ENCODE measurements around the gene NFATC1. TPM values are rescaled to one million over a fixed set of nuclear protein-coding genes. Genes with fewer than 3 reads are reported as not detected.

NFATC1 gene
- total RNA-seq, result 4.5 TPM

DNA sequence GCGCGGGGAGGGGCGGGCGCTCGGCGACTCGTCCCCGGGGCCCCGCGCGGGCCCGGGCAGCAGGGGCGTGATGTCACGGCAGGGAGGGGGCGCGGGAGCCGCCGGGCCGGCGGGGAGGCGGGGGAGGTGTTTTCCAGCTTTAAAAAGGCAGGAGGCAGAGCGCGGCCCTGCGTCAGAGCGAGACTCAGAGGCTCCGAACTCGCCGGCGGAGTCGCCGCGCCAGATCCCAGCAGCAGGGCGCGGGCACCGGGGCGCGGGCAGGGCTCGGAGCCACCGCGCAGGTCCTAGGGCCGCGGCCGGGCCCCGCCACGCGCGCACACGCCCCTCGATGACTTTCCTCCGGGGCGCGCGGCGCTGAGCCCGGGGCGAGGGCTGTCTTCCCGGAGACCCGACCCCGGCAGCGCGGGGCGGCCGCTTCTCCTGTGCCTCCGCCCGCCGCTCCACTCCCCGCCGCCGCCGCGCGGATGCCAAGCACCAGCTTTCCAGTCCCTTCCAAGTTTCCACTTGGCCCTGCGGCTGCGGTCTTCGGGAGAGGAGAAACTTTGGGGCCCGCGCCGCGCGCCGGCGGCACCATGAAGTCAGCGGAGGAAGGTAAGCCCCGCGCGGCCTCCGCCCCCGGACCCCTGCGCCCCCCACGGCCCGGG, at the start of gene NFATC1:
TSS of gene NFATC1 (plus strand) at position 170 of the 644 bp plus-strand sequence. CDS start at position 465, 295 bp downstream.
- ATAC-seq, result peak; percentile 24

DNA sequence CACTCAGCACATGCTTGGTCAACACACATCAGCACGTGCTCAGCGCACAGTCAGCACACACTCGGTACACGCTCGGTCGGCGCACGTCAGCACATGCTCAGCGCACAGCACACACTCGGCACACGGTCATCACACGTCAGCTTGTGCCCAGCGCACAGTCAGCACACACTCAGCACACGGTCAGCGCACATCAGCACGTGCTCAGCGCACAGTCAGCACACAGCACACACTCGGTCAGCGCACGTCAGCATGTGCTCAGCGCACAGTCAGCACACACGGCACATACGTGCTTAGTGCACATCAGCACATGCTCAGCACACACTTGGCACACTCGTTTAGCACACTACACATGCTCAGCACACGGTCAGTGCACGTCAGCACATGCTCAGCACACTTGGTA, 49.7 kb upstream of the NFATC1 start:
- no peak for ATAC-seq
- DNase-seq (ENCODE audit: low spot score), result no peak

More for the DNA sequence above, at the start of gene NFATC1:
- no peak for DNase-seq (ENCODE audit: low spot score)

DNA sequence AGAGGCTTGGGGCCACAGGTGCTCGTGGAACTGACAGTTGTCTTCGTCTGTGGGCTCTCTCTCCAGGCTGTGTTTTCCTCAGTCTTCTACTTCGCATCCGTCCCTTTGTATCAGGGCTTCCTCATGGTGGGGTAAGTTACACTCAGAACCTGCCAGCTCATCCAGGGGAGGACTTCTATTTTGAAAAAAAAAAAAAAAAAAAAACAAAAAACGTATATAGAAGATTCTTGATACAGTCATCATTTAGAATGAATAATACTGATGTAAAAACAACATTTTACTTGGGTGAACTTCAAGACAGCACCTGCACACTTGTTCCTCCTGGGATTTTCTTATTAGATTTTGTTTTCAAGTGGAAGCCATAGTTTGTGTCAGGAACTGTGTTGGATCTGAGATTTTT, 47.7 kb upstream of the NFATC1 start:
- DNase-seq (ENCODE audit: low spot score), result no peak
- ATAC-seq, result no peak

GRCh38 chr18:79352432-79352831, 43.3 kb upstream of the NFATC1 start:
- ATAC-seq (no peak), DNase-seq (ENCODE audit: low spot score) (no peak)

- ATAC-seq, result peak; percentile 49
- DNase-seq (ENCODE audit: low spot score), result no peak
Observed at GRCh38 chr18:79353267-79353666, 42.5 kb upstream of the NFATC1 start.

DNA sequence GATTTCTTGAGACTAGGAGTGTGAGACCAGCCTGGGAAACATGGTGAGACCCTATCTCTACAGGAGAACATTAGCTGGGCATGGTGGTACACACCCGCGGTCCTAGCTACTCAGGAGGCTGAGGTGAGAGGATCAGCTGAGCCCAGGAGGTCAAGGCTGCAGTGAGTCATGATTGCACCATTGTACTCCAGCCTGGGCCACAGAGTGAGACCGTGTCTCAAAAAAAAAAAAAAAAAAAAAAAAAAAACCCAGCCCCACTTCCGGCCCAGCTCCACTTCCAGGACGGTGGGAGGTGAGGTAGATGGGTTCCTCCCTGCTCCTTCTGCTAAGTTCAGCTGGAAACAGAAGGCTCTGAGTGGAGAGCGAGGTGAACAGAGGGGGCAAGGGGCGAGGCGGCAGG, 41.4 kb upstream of the NFATC1 start:
- no peak for ATAC-seq

DNA sequence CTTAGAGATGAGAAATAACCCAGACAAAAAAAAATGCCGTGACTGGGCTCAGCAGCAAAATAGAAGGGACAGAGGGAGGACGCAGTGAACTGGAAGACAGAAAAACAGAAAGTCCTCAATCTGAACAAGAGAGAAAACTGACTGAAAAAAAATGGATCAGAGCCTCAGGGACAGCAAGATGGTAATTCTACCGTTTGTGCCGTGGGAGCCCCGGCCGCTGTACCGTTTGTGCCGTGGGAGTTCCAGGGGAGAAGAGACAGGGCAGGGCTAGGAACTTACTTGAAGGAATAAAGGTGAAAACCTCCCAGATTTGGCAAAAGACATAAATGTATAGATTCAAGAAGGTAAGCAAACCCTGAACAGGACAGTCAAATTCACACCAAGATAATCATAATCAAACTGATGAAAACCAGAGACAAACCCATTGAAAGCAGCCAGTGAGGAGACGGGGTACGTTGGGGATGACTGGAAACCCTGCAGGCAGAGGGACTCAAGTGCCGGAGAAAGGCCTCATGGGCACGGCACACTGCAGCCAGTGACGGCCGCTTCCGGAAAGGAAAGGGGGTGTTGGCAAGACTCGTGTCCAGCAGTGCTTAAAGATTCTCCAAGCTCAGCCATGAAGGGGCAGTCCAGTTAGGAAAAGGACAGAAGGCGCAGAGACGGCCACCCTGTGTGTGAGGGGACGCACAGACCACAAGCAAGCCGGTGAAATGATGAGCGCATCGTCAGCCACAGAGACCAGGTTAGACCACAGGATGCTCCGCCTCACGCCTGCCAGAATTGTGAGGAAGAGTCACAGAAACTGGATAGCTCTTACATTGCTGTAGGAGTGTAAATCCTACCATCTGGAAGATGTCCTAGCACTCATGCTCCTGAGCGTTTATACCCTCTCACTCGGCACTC, 40.0 kb upstream of the NFATC1 start:
- ATAC-seq (no peak), DNase-seq (ENCODE audit: low spot score) (no peak)

More for the DNA sequence above, 41.4 kb upstream of the NFATC1 start:
- DNase-seq (ENCODE audit: low spot score), result no peak

DNA sequence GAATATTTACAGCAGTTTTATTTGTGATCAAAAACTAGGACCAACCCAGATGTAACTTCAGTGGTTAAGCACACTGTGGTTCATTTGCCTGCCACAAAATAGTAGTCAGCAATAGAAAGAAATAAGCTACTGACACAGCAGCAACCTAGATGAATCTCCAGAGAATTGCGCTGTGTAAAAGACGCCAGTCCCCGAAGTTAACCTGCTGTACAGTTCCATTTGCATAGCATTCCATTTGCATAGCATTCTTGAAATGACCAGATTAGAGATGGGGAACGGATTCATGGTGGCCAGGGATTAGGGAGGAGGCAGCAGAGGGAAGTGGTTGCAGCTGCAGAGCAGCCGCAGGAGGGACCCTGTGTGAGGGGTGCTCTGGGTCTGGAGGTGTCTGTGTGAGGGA, 39.3 kb upstream of the NFATC1 start:
- ATAC-seq (no peak), DNase-seq (ENCODE audit: low spot score) (no peak)

GRCh38 chr18:79360933-79361332, 34.8 kb upstream of the NFATC1 start:
- no peak for DNase-seq (ENCODE audit: low spot score)
- no peak for ATAC-seq

- ATAC-seq (no peak), DNase-seq (ENCODE audit: low spot score) (peak; percentile 34)
Observed at GRCh38 chr18:79361766-79362522, 33.8 kb upstream of the NFATC1 start.

GRCh38 chr18:79365701-79366100, 30.0 kb upstream of the NFATC1 start:
- peak; percentile 30 for DNase-seq (ENCODE audit: low spot score)
- no peak for ATAC-seq

- ATAC-seq (no peak), DNase-seq (ENCODE audit: low spot score) (no peak)
Observed at GRCh38 chr18:79366177-79367094, 29.3 kb upstream of the NFATC1 start.

DNA sequence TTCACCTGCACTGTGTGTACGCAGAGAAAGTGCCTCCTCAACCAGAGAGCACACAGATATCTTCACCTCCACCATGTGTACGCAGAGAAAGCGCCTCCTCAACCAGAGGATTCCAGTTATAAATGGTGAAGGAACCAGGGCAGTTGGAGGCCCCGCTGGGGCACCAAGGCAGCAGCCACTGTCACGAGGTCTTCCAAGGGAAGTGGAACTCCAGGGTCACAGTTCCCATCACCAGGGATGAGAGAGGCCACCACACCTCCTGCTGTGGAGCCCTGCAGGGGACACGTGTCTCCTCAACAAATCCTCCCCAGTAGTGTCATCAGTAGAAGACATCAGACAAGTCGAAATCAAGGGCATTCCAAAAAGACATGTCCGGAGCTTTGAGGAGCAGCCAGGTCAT, 28.2 kb upstream of the NFATC1 start:
- ATAC-seq (no peak), DNase-seq (ENCODE audit: low spot score) (no peak)

GRCh38 chr18:79367989-79368388, 27.7 kb upstream of the NFATC1 start:
- DNase-seq (ENCODE audit: low spot score) (peak; percentile 40), ATAC-seq (no peak)

- ATAC-seq, result peak; percentile 29
Observed at GRCh38 chr18:79368681-79369080, 27.0 kb upstream of the NFATC1 start.

GRCh38 chr18:79371561-79372121, 24.1 kb upstream of the NFATC1 start:
- no peak for ATAC-seq
- DNase-seq (ENCODE audit: low spot score), result no peak

More at GRCh38 chr18:79368681-79369080, 27.0 kb upstream of the NFATC1 start:
- peak; percentile 36 for DNase-seq (ENCODE audit: low spot score)

DNA sequence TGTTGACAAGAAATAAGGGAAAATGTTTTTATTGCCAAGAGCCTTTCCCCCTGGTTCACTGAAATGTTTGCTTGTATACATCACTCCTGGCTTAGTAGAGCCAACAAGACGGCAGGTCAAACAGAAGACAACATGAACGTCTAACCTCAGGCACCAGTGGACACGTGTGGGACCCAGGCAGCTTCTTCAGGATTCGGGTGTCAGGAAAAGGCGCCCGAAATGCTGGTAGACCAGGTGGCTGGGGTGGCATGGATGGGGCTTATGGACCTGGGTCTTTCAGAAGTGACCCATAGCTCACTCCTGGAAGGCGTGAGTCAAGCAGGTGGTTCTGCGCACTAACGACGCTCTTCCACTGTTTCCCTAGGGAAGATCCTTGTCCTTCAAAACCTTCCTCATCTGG, 23.3 kb upstream of the NFATC1 start:
- no peak for DNase-seq (ENCODE audit: low spot score)
- ATAC-seq, result no peak

DNA sequence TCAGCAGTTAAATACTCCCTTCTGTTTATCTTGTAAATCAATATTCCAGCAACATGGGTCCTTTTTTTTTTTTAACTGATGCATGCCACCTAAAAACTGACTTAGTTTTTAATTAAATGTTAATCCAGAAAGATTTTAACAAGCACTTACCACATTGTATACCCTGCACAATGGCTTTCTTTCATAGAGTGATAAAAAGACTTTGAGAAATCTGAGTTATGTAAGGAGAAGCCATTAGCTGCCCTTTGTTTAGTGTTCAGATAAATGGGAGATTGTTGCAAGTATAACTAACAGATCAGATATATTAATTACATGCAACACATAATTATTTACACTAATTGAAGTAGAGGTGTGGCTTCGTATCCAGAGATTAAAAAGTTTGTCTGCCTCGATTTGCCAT, 22.7 kb upstream of the NFATC1 start:
- DNase-seq (ENCODE audit: low spot score) (no peak), ATAC-seq (no peak)

DNA sequence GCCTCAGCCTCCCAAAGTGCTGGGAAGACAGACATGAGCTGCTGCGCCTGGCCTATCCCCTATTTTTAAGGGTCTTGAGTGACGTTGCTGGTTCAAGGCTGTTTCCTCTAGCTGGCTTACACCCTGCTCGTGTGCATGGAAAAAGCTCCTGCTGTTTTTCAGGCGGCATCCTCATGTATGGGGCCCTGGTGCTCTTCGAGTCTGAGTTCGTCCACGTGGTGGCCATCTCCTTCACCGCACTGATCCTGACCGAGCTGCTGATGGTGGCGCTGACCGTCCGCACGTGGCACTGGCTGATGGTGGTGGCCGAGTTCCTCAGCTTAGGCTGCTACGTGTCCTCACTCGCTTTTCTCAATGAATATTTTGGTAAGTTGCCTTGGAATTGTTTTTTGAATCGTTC, 22.0 kb upstream of the NFATC1 start:
- DNase-seq (ENCODE audit: low spot score) (no peak), ATAC-seq (no peak)
